ENCODE results near the gene TRIM54. TPM values are rescaled to one million over a fixed set of nuclear protein-coding genes. Genes with fewer than 3 reads are reported as not detected.

Gene TRIM54
- total RNA-seq, 1 donor from 2014 or later: 285 TPM

- intact Hi-C loops (cut with micrococcal nuclease): no loop called here
- no peak overlapping the region for H3K27ac ChIP-seq (replicated peaks)
Measured at GRCh38 chr2:27309651-27310050, 27.4 kb downstream of the TRIM54 start.

GRCh38 chr2:27312152-27312551, 29.9 kb downstream of the TRIM54 start:
- intact Hi-C loops (cut with micrococcal nuclease): no loop called here
- no peak for TF ChIP-seq CTCF (IDR thresholded peaks at IDR 0.05; ENCODE audit: borderline replicate concordance)
- DNase-seq: no peak
- peaks cover 18% of the 10 kb centered on the region for H3K27me3 ChIP-seq (ENCODE audit: low read depth)
- no peaks in the 10 kb centered on the region for H3K9me3 ChIP-seq (replicated peaks)
- H3K27ac ChIP-seq (replicated peaks): no peak overlapping the region
- H3K4me3 ChIP-seq: no peak overlapping the region
- H3K4me1 ChIP-seq: peaks cover 24% of the 10 kb centered on the region
- H3K36me3 ChIP-seq: peaks cover 31% of the 10 kb centered on the region

More at GRCh38 chr2:27309651-27310050, 27.4 kb downstream of the TRIM54 start:
- no peaks in the 10 kb centered on the region for H3K9me3 ChIP-seq (replicated peaks)
- H3K36me3 ChIP-seq: peaks cover 56% of the 10 kb centered on the region
- DNase-seq: no peak
- peaks cover 43% of the 10 kb centered on the region for H3K27me3 ChIP-seq (ENCODE audit: low read depth)
- TF ChIP-seq CTCF (IDR thresholded peaks at IDR 0.05; ENCODE audit: borderline replicate concordance): no peak
- H3K4me1 ChIP-seq: peaks cover 32% of the 10 kb centered on the region
- no peak overlapping the region for H3K4me3 ChIP-seq

DNA sequence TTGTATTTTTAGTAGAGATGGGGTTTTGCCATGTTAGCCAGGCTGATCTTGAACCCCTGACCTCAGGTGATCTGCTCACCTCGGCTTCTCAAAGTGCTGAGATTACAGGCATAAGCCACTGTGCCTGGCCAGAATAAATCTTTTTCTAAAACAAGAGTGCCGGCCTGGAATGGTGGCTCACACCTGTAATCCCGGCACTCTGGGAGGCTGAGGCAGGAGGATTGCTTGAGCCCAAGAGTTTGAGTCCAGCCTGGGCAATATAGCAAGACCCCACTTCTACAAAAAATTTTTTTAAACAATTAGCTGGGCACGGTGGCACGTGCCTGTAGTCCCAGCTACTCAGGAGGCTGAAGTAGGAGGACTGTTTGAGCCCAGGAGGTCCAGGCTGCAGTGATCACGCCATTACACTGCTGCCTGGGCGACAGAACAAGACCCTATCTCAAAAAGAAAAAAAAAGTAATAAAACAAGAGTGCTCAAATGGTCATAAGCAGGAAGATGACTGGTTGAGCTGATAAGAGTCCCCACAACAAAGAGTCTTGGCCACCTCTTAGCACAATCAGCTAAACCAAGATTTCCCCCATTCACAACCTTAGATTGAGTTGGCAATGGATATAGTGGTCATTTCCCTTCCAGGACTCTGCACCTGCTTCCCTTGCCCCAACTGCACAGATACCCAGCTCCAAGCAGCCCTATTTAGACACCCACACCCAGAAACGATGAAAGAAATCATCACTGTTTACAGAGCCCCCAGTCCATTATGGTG, 31.8 kb downstream of the TRIM54 start:
- Histone ChIP-seq H3K9me3 (replicated peaks) (no peaks in the 10 kb centered on the region), H3K4me3 (no peak overlapping the region), H3K36me3 (peaks cover 12% of the 10 kb centered on the region), H3K4me1 (peaks cover 6% of the 10 kb centered on the region), H3K27me3 (ENCODE audit: low read depth) (no peaks in the 10 kb centered on the region), H3K27ac (replicated peaks) (no peak overlapping the region)
- intact Hi-C loops (cut with micrococcal nuclease): no loop called here
- no peak for TF ChIP-seq CTCF (IDR thresholded peaks at IDR 0.05; ENCODE audit: borderline replicate concordance)
- DNase-seq: no peak

DNA sequence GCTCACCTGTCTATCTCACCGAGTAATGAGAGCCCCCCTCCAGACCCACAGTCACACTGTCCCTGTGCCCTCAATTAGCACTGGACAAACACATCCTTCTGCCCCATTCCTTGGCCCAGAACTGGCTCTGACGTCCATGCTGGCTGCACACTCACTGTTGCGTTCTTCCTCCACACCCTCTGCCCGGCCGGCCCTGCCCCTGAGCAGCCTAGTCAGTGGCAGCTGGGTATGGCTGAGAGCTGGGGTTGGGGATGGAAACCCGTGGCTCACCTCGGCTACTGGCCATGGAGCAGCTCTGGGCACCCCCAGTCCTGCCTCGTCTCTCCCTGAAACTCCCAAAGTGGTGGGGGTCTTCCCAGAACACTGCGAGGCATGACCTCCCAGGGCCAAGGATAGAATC, 32.5 kb downstream of the TRIM54 start:
- H3K27me3 ChIP-seq (ENCODE audit: low read depth): no peaks in the 10 kb centered on the region
- H3K27ac ChIP-seq (replicated peaks): no peak overlapping the region
- intact Hi-C loops (cut with micrococcal nuclease): no loop called here
- H3K9me3 ChIP-seq (replicated peaks): no peaks in the 10 kb centered on the region
- peaks cover 6% of the 10 kb centered on the region for H3K36me3 ChIP-seq
- peaks cover 6% of the 10 kb centered on the region for H3K4me1 ChIP-seq
- H3K4me3 ChIP-seq: no peak overlapping the region
- DNase-seq: no peak
- no peak for TF ChIP-seq CTCF (IDR thresholded peaks at IDR 0.05; ENCODE audit: borderline replicate concordance)

DNA sequence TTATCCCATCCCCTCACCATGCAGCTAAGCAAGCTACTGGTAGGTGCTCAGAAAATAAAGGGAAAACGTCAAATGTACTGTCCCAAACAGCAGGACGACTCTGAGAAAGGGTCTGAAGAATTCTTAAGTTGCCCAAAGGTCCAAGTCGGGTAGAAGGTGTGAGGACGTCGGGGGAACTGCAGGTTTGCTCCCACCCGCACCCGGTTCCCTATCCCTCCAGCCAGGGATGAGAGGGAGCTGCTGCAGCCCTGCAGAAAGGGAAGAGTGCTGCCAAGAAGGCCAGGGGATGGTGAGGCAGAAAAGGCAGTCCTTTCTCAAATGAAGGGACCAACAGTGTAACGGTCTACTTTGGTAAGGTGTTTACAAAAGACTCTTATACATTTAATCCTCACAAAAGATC, 32.9 kb downstream of the TRIM54 start:
- no peak for DNase-seq
- H3K27me3 ChIP-seq (ENCODE audit: low read depth): no peaks in the 10 kb centered on the region
- H3K4me3 ChIP-seq: no peak overlapping the region
- H3K27ac ChIP-seq (replicated peaks): no peak overlapping the region
- intact Hi-C loops (cut with micrococcal nuclease): no loop called here
- peaks cover 6% of the 10 kb centered on the region for H3K4me1 ChIP-seq
- TF ChIP-seq CTCF (IDR thresholded peaks at IDR 0.05; ENCODE audit: borderline replicate concordance): no peak
- H3K9me3 ChIP-seq (replicated peaks): no peaks in the 10 kb centered on the region
- peaks cover 3% of the 10 kb centered on the region for H3K36me3 ChIP-seq

All from left ventricle myocardium inferior (tissue), 1 donor.